Stimulated activated CD4-positive, alpha-beta T cell treated with anti-CD3 and anti-CD28 coated beads, Interleukin-1b, Interleukin-23, amount 100 ng/mL, for 24 hours (primary cell): ENCODE results near the gene ZNF362.
"Not testable (repeated sequence)": the region's sequence is repeated elsewhere in the genome, so short reads cannot be mapped to it uniquely, and the experiment has no call there.

Experiments
- DNase-seq, 4 experiments: peaks; one replicate each; pipeline ENCODE4 v3.0.0-alpha.2; 2020; ENCODE audit warnings: low read depth in 4 of 4, low spot score in 1 of 4

Gene ZNF362

DNA sequence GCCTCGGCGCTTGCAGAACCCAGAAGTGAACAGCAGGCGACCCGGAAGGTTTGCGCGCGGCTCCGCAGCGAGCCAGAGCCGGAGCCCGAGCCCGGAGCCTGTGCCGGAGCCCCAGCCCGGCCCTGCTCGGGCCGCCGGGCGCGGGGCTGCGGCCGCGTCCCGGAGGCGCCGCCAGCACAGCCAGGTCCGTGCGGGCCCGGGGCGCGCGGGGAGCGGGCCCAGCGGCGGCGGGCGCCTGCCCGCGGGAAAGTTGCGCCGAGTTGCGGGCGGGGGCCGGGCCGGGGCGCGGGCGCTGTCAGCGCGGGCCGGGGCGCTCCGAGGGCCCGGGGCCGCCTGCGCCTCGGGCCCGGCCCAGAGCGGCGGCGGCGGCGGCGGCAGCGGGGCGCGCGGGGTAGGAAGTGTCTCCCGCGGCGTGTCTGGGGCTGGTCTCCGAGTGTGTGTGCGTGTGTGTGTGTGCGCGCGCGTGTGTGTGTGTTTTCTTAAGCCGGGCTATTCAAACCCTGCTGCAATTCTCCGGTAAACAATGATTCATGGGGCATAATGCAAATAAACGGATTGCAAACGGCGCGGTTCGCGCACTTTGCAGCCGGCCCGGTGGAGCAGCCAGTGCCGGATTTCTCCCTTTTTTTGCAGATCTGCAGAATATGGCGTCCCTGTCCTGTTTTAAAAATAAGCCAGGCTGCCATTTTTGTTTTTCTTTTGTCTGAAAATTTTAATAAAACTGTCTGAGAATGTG, at the start of gene ZNF362:
Gene ZNF362, plus strand, starts transcription at position 22 of the 736 bp plus-strand sequence. CDS start 14,083 bp downstream, outside the sequence.
- peak; percentile 38 to 56 (median 44) for DNase-seq

DNA sequence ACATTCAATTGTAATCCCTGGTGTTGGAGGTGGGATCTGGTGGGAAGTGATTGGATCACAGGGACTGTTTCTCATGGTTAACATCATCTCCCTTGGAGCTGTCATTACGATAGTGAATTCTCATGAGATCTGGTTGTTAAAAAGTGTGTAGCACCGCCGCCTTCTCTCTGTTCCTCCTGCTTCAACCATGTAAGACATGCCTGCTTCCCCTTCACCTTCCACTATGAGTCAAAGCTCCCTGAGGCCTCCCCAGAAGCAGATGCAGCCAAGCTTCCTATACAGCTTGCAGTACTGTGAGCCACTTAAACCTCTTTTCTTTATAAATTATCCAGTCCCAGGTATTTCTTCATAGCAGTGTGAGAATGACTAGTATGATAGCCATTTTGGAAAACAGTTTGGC, 44.3 kb upstream of the ZNF362 start:
- DNase-seq, result no peak

DNA sequence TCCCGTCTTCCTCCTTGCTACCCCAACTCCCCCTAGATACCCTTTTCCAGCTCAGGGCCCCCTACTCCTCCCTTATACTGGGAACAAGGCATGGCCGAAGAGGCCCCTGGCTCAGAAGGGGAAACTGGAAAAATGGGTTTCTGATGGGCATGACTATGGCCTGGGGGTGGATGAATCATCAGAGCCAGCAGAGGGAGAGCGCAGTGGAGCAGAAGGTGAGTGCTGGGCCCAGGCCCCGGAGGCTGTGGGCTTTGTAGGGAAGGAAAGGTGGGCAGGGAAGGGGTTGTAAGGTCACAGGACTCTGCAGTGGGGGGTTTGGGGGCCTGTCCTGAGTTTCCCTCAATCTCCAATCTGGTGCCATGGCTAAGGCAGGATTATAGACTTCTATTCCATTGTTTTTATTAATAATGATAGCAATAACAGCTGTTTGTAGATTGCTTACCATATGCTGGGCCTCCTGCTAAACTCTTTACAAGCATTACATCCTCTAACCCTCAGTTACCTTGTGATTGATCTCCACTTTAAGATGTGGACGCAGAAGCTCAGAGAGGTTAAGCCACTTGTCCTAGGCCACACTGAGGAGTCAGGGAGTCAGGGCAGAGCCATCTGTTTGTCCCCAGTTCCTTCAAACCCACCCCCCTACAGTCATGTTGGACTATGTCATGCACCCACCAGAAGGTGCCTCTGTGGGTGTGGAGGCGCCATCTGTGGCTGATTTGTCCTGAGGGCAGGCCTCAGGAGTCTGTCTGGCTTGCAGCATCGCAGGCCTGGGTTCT, 36.2 kb upstream of the ZNF362 start:
- DNase-seq, result no peak

GRCh38 chr1:33220676-33221384, 35.5 kb upstream of the ZNF362 start:
- DNase-seq, result no peak

GRCh38 chr1:33221385-33221758, 34.9 kb upstream of the ZNF362 start:
- DNase-seq, result no peak

DNA sequence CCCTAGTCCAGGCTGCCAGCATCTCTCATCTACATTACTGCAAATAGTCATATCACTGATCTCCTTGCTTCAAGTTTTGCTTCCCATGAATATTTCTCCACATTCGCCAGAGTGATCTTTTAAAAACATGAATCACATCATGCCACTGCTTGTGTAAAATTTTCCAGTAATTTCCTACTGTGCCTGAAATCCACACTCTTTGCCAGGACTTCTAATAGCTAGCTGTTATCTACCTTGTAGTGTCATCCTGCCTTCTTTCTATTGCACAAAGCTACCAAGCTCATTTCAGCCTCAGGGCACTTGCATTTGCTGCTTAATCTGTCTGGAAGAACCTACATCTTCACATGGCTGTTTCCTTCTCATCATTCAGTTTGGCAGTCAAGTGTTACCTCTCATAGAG, 33.9 kb upstream of the ZNF362 start:
- no peak for DNase-seq

DNA sequence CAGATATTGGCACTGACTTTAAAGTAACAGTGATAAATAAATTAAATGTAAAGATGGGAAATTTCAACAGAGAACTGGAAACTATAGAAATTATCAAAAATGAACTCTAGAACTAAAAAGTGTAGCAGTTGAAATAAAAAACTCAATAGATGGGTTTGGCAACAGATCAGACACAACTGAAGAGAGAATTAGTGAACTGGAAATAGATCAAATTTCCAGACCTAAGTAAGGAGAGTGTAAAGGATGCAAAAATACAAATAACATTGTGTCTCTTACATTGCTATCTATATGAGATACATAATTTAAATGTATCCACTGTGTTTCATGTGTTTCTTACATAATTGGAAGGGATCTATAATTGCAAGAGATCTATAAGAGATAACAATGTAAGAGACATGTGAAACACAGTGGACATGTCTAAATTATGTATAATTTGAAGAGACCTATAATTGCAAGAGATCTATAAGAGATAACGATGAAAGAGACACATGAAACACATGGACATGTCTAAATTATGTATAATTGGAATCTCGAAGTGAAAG, 32.1 kb upstream of the ZNF362 start:
- no peak for DNase-seq

GRCh38 chr1:33225586-33225985, 30.7 kb upstream of the ZNF362 start:
- DNase-seq, result no peak

DNA sequence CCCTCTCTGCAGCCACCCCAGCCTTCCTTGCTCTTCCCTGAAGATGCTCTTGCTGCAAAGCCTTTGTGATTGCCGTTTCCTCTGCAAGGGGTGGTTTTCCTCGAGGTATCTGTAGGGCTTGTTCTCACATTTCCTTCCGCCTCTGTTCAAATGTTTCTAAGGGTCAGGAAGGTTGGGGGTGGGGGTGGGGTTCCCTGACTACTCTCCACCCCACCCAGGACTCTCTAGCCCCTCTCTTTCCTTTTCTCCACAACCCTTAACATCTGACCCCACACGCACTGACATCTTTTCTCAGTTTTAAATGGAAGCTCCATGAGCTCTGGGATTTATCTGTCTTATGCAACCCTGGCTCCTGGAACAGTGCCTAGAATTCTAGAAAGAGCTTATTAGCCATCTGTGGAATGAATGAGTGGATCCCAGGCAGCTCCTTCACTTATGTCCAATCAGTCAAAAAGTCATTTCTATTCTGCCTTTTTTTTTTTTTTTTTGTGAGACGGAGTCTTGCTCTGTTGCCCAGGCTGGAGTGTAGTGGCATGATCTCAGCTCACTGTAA, 27.3 kb upstream of the ZNF362 start:
- DNase-seq, result no peak

DNA sequence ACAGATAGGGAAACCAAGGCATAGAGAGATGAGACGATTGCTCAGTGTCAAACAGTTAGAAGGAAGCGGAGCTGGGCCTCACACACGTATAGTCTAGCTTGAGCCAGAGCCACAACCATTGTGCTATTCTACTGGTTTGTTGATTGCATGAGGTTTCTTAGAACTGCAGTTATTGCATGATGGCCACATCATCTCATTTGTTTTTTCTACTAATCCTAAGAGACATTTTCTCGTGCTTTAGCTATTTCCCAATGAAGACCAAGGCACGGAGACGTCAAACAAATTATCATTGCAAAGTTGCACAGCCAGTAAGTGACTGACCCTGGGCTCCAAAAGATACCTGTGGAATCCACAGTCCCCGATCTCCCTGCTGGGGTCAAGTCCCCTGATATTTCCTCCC, 25.1 kb upstream of the ZNF362 start:
- DNase-seq, result no peak

DNA sequence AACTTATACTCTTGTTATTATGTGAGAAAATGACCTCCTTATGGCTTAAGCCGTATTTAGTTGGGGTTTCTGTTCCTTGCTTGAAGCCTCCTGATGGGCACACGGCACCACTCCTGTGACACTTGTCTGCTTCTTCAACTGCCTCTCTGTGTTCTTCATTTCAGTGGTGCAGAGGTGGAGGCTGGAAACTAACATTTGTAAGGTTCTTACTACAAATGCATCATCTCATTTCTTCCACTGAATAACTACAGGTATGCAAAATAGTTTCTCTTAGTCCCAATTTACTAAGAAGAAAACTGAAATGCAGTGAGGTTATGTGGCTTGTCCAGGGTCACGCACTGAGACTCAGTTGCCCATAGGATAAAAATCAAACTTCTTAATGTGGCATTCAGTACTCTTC, 23.6 kb upstream of the ZNF362 start:
- no peak for DNase-seq

- DNase-seq, result no peak
Observed at GRCh38 chr1:33234131-33234530, 22.2 kb upstream of the ZNF362 start.

GRCh38 chr1:33234588-33234990, 21.7 kb upstream of the ZNF362 start:
- DNase-seq, result no peak

DNA sequence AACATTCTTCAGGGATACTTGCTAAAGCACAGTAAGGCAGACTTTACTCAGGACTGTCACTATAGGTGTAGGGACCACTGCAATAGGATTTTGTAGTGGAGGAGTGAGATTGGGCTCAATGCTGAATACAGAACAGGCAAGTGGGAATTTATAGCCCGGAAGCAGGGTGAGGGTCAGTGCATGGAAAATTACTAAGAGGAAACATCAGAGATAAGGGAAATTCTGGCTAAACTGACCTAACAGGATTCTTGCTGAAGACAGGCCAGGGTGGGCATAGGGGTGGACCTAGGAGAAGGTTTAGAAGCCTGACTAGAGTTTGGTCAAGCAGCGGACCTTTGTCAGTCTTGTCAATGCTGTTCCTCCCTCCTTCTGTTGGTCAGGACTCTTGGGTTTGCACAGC, 20.8 kb upstream of the ZNF362 start:
- DNase-seq, result no peak

GRCh38 chr1:33236498-33236897, 19.8 kb upstream of the ZNF362 start:
- no peak for DNase-seq

- no peak for DNase-seq
Observed at GRCh38 chr1:33237579-33237978, 18.7 kb upstream of the ZNF362 start.

GRCh38 chr1:33238194-33238724, 18.0 kb upstream of the ZNF362 start:
- DNase-seq, result not testable (repeated sequence)

- DNase-seq, result not testable (repeated sequence)
Observed at GRCh38 chr1:33239410-33239809, 16.9 kb upstream of the ZNF362 start.

DNA sequence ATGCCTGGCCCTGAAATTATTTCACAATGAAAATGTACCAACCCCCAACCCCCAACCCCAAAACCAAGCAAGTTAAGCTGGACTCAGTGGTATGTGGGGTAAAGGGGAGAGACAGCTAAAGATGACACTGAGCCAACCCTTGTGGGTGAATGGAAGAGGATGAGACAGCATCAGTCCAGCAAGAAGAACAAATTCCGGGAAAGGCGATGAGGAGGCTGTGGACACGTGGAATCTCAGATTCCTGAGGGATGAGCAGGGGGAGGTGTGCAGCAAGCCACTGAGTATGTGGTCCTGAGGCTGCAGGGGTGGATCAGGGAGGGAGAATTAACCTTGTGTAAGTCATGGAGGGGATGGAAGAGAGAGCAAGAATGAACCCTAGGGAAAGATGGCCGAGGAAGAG, 14.4 kb upstream of the ZNF362 start:
- no peak for DNase-seq

- no peak for DNase-seq
Observed at GRCh38 chr1:33242652-33243051, 13.6 kb upstream of the ZNF362 start.

GRCh38 chr1:33244143-33244808, 12.0 kb upstream of the ZNF362 start:
- no peak for DNase-seq
